GM18517 (cell line): ENCODE results near the gene EEF1AKMT2.
"Not testable (repeated sequence)": the region's sequence is repeated elsewhere in the genome, so short reads cannot be mapped to it uniquely, and the experiment has no call there.

ENCODE experiments used
- ATAC-seq: cut with Tn5 transposase; IDR thresholded peaks from one replicate; pipeline ENCODE4 v1.9.1; 2021; ENCODE audit warnings: mild to moderate bottlenecking, moderate library complexity; ENCODE audit not compliant: unreplicated experiment

EEF1AKMT2 gene

DNA sequence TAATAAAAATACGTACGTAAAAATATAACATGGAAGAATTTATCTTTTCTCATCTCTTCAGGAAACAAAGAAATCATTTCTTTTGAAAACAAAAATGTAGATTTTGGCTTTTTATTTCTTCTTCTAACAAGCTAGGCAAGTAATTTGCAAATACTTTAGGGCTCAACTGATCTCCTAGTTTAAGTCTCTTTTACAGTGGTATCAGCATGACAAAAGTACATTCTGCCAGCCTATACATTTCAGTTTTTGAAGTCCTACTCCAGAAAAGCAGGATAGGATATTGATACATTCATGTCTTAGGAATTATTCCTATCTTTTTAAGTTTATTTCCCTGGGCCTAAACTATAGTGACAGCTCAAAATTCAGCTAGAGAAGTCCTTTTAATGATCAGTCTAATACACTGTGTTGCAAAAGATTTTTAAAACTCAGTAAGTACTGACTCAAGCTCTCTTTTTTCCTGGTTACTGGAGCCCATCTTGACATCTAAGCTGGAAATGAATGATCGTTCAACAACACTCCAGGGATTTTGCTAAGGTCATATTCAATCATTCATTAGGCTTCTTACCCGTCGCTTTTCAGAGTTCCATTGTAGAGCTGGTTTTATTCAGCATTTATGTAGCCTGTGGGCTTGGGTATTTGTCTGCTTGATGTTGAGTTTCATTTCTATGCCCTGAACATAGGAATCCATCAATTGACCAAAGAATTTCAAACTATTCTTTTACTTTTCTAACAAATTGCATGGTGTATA, 35.4 kb downstream of the EEF1AKMT2 start:
- ATAC-seq, result no peak

- ATAC-seq, result no peak
These were observed 36.1 kb downstream of the EEF1AKMT2 start for GRCh38 chr10:124755581-124755980.

GRCh38 chr10:124754227-124754626, 37.5 kb downstream of the EEF1AKMT2 start:
- no peak for ATAC-seq

DNA sequence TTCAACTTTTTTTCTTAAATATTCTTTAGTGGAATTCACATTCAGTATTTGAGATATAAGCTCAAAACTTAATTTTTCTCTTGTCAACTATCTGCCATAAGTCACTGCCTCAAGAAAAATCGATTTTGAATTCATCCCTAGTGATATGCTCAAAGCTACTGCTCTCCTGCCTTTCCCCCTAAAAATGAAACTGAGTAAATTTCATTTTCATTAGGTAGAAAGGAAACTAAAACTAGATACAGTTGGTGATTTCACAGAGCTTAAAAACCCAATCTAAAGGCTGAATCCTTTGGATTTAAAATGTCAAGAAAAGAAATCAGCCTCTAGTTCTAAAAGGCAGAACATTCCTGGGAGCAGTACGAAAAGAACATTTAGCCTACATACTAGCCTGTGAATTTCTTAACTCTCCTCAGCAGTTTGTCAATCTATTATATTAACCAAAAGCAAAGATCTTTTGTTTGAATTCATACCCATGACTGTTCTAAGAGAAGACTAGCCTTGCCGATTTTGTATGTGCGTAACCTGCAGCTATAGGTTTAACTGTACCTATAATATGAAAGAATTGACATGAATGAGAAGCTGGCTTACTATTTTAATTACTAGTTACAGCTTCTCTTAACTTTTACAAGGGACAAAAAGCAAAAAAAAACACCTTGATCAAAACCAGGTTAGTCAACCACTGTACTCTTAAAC, 42.6 kb downstream of the EEF1AKMT2 start:
- no peak for ATAC-seq

GRCh38 chr10:124748166-124748565, 43.5 kb downstream of the EEF1AKMT2 start:
- ATAC-seq, result no peak

GRCh38 chr10:124747745-124748144, 43.9 kb downstream of the EEF1AKMT2 start:
- no peak for ATAC-seq

GRCh38 chr10:124746992-124747391, 44.7 kb downstream of the EEF1AKMT2 start:
- ATAC-seq, result no peak

DNA sequence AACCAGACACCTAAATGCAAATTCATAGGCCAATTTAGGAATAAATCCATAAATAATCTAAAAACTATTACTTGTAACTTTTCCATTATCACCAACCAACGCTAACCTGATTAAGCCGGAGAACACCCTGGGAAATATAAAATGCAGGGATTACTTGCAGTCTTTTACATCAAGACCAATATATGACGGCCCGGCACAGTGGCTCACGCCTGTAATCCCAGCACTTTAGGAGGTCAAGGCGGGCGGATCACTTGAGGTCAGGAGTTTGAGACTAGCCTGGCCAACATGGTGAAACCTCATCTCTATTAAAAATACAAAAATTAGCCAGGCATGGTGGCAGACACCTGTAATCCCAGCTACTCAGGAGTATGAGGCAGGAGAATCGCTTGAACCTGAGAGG, 45.2 kb downstream of the EEF1AKMT2 start:
- not testable (repeated sequence) for ATAC-seq

DNA sequence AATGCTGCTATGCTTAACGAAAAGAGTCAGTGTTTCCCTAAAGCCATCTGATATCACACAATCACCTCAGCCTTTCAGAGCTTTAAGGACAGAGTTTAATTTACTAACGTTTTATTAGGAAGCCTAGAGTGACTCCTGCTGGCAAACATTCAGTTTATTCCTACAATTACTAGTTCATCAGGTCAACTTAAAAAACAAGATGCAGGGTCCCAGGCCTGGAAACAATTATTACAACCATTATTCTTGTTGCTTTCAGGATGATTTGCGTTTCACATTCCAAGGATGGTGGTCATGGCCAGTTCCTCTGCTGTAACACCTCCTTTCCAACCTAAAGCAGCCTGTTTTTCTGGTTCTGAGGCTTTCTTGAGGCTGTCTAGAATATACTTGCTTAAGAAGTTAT, 46.0 kb downstream of the EEF1AKMT2 start:
- no peak for ATAC-seq

- ATAC-seq, result no peak
These were observed 46.4 kb downstream of the EEF1AKMT2 start for GRCh38 chr10:124745252-124745651.

GRCh38 chr10:124744102-124745050, 47.3 kb downstream of the EEF1AKMT2 start, which contains the start of gene FAM53B:
Gene FAM53B (minus strand): TSS chr10:124744378. CDS start chr10:124706713, 37,665 bp downstream.
- peak; percentile 49 for ATAC-seq

- ATAC-seq, result peak; percentile 27
These were observed 48.2 kb downstream of the EEF1AKMT2 start for GRCh38 chr10:124743191-124744101.

DNA sequence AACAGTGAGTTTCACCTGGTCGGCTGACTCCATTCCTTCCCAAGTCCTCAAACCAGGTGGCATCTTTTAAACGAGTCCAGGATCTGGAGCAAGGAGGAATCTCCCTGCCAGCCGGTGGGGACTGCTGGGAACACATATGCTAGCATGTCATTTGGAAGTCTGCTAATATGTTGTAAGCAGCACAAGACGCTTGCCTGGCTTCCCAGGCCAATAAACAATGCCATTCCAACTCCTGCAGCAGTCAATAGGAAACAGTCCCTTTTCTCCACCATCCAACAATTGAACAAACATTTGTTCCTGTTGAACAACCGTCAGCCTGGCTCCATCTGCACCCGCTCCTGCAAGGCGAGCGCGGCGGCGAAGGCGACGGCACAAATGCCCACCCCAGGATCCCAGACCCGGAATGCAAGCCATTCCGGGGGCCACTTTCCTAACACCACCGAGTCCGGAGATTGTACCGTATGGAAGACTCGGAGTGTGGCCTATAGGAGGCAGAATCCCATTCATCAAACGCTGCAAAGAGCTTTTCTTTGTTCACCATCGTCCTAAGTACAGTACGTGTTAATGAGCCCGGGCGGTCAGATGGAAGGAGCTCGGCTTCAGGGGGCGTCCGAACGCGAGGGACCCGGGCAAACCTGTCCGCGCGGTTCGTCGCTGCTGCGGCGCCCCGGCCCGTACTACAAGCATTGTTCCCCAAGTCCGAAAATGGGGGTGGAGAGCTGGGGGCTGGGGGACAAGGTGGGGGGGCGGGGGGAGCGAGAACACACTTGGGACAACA, 49.1 kb downstream of the EEF1AKMT2 start:
- no peak for ATAC-seq

DNA sequence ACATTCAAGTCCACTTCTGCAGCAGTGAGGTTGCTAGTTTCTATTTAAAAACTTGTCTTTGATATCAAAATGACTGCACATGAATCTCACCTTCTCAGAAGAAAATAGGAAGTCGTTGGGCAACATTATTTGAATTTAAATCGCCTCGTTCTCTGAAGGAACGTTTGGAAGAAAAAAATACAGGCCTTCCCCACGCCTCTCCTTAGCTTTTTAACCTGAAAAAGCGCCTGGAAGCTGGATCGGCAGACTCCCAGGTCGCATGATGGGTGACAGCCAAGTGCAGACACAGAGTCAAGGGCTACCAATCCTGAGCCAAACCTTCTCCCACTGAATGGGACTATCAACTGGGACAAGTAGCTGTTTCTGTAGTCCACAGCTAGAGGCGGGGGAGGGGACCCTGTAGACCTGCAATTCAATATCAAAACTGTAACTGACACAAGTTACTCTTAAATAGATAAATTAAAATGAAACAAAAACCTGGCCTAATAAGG, 49.7 kb downstream of the EEF1AKMT2 start:
- no peak for ATAC-seq

- ATAC-seq, result peak; percentile 46
These were observed 50.3 kb downstream of the EEF1AKMT2 start for GRCh38 chr10:124741281-124741921.

GRCh38 chr10:124740369-124741280, 51.1 kb downstream of the EEF1AKMT2 start:
- peak; percentile 28 for ATAC-seq

- ATAC-seq, result no peak
These were observed 51.7 kb downstream of the EEF1AKMT2 start for GRCh38 chr10:124739986-124740368.
